ENCODE data around the gene ETS2. TPM values are rescaled to one million over a fixed set of nuclear protein-coding genes. Genes with fewer than 3 reads are reported as not detected.

Gene ETS2
- total RNA-seq, 2 experiments from 2014 or later: 28.1 to 29.7 TPM

GRCh38 chr21:38766987-38767722 lies 38.6 kb upstream of the ETS2 start:
- H3K9me3 Mint-ChIP-seq: peaks cover 9% of the 10 kb centered on the region
- H3K27ac Mint-ChIP-seq: peak overlapping the region; percentile 95
- H3K27me3 Mint-ChIP-seq: no peaks in the 10 kb centered on the region
- peak overlapping the region; percentile 64 for H3K4me3 Mint-ChIP-seq
- H3K36me3 Mint-ChIP-seq (ENCODE audit: low read depth): peaks cover 11% of the 10 kb centered on the region
- intact Hi-C loops (cut with micrococcal nuclease): loop anchor here (5.0 to 10.0 kb wide), 2 partner anchors 40 to 418 kb away; partner anchors contain the start of genes ETS2 and PSMG1
- H3K4me1 Mint-ChIP-seq (ENCODE audit: low read depth): peaks cover 40% of the 10 kb centered on the region
- ChIA-PET CTCF (interaction anchor here (0.7 to 2.6 kb wide), 6 partner anchors 10 to 40 kb away, joined by 3 to 9 read pairs (median 4); no protein-coding TSS in a partner anchor), POLR2A (interaction anchor here (0.6 to 2.8 kb wide), 5 partner anchors 10 to 41 kb away, joined by 3 to 15 read pairs (median 4); no protein-coding TSS in a partner anchor)
- DNase-seq (peak; percentile 81), ATAC-seq (peak; percentile 80)
- no peak for TF ChIP-seq CTCF (IDR thresholded peaks at IDR 0.05)

GRCh38 chr21:38768471-38769063 lies 37.2 kb upstream of the ETS2 start:
- H3K9me3 Mint-ChIP-seq: peaks cover 9% of the 10 kb centered on the region
- no peaks in the 10 kb centered on the region for H3K27me3 Mint-ChIP-seq
- ChIA-PET CTCF (interaction anchor here (0.6 to 1.4 kb wide), 5 partner anchors 12 to 248 kb away, joined by 3 to 4 read pairs (median 3); no protein-coding TSS in a partner anchor), POLR2A (interaction anchor here (0.6 to 2.8 kb wide), 7 partner anchors 8 to 265 kb away, joined by 3 to 15 read pairs (median 6); partner anchors contain the start of gene ETS2)
- peaks cover 50% of the 10 kb centered on the region for H3K4me1 Mint-ChIP-seq (ENCODE audit: low read depth)
- peak; percentile 38 for TF ChIP-seq CTCF (IDR thresholded peaks at IDR 0.05)
- DNase-seq (peak; percentile 91), ATAC-seq (peak; percentile 64)
- H3K27ac Mint-ChIP-seq: peak overlapping the region; percentile 95
- intact Hi-C loops (cut with micrococcal nuclease): loop anchor here (5.0 to 10.0 kb wide), 2 partner anchors 39 to 416 kb away; partner anchors contain the start of genes ETS2 and PSMG1
- peaks cover 11% of the 10 kb centered on the region for H3K36me3 Mint-ChIP-seq (ENCODE audit: low read depth)
- H3K4me3 Mint-ChIP-seq: peak overlapping the region; percentile 64

GRCh38 chr21:38769191-38769780 lies 36.4 kb upstream of the ETS2 start:
- H3K27ac Mint-ChIP-seq: peak overlapping the region; percentile 95
- ATAC-seq: no peak

GRCh38 chr21:38770660-38771059 lies 35.1 kb upstream of the ETS2 start:
- H3K27ac Mint-ChIP-seq: no peak overlapping the region
- H3K4me1 Mint-ChIP-seq (ENCODE audit: low read depth): peaks cover 57% of the 10 kb centered on the region
- H3K36me3 Mint-ChIP-seq (ENCODE audit: low read depth): peaks cover 9% of the 10 kb centered on the region
- peaks cover 8% of the 10 kb centered on the region for H3K9me3 Mint-ChIP-seq
- ATAC-seq (no peak), DNase-seq (no peak)
- no peak for TF ChIP-seq CTCF (IDR thresholded peaks at IDR 0.05)
- no peak overlapping the region for H3K4me3 Mint-ChIP-seq
- intact Hi-C loops (cut with micrococcal nuclease): no loop called here
- ChIA-PET POLR2A (interaction anchor here (2.1 kb wide), 1 partner anchor 35 kb away, joined by 9 read pairs; the partner anchor contains the start of gene ETS2), CTCF (interaction anchor here (1.2 to 1.9 kb wide), 3 partner anchors 9 to 36 kb away, joined by 3 to 5 read pairs (median 3); no protein-coding TSS in a partner anchor)
- H3K27me3 Mint-ChIP-seq: peaks cover 5% of the 10 kb centered on the region

More at GRCh38 chr21:38769191-38769780, 36.4 kb upstream of the ETS2 start:
- H3K36me3 Mint-ChIP-seq (ENCODE audit: low read depth): peaks cover 11% of the 10 kb centered on the region
- no peaks in the 10 kb centered on the region for H3K27me3 Mint-ChIP-seq
- ChIA-PET POLR2A (interaction anchor here (0.8 to 2.8 kb wide), 6 partner anchors 8 to 39 kb away, joined by 3 to 15 read pairs (median 7); partner anchors contain the start of gene ETS2), CTCF (interaction anchor here (0.6 to 1.4 kb wide), 4 partner anchors 14 to 249 kb away, joined by 3 to 5 read pairs (median 3); no protein-coding TSS in a partner anchor)
- peaks cover 9% of the 10 kb centered on the region for H3K9me3 Mint-ChIP-seq
- DNase-seq: peak; percentile 41
- peak overlapping the region; percentile 44 for H3K4me3 Mint-ChIP-seq
- no peak for TF ChIP-seq CTCF (IDR thresholded peaks at IDR 0.05)
- H3K4me1 Mint-ChIP-seq (ENCODE audit: low read depth): peaks cover 53% of the 10 kb centered on the region
- intact Hi-C loops (cut with micrococcal nuclease): loop anchor here (5.0 to 10.0 kb wide), 2 partner anchors 38 to 416 kb away; partner anchors contain the start of genes ETS2 and PSMG1

Measured in activated CD8-positive, alpha-beta T cell treated with anti-CD3 and anti-CD28 coated beads for 36 hours (primary cell).